IMR-90 (cell line): Measurements from ENCODE around the gene FN1. TPM values are rescaled to one million over a fixed set of nuclear protein-coding genes. Genes with fewer than 3 reads are reported as not detected.

Source experiments
- ATAC-seq: fragments of 200-7000 bp; cut with Tn5 transposase; 2 replicates; pipeline ENCODE4 v1.9.1; 2020; ENCODE audit warnings: low read depth, mild to moderate bottlenecking, moderate library complexity
- BruUV-seq: library from RNA; stranded (reverse); fragments of 400-500 nt; replicated peaks from 2 replicates; lab custom pipeline; 2021; lab: Mats Ljungman, UMichigan
- CTCF ChIA-PET: fragments of 300-600 bp; formaldehyde crosslinking; extraction: SDS; loops from one replicate; lab custom pipeline; 2021; ENCODE audit warnings: antibody characterized with exemption; lab: Yijun Ruan, JAX
- POLR2A ChIA-PET: fragments of 300-600 bp; sonication (Branson Sonifier 250); formaldehyde crosslinking; loops from one replicate; lab custom pipeline; 2022; ENCODE audit warnings: antibody characterized with exemption; ENCODE audit not compliant: unreplicated experiment; lab: Charles Lee
- DNase-seq: peaks from one replicate; pipeline ENCODE4 v3.0.0; 2013
- H2AFZ ChIP-seq: replicated peaks from 2 replicates; pipeline ENCODE3; 2013; ENCODE audit warnings: low read length, mild to moderate bottlenecking; ENCODE audit not compliant: poor library complexity
- H2AK5ac ChIP-seq: 2 replicates; pipeline ENCODE4 v1.6.1; 2013; ENCODE audit warnings: low read depth, low read length, inconsistent platforms
- H2AK9ac ChIP-seq: replicated peaks from 2 replicates; pipeline ENCODE3; 2013; ENCODE audit warnings: mild to moderate bottlenecking, low read depth, low read length, moderate library complexity; ENCODE audit not compliant: poor library complexity
- H2BK120ac ChIP-seq: 2 replicates; pipeline ENCODE4 v1.6.1; 2013; ENCODE audit warnings: low read depth, low read length, inconsistent platforms
- H2BK15ac ChIP-seq: 3 replicates; pipeline ENCODE4 v1.6.1; 2013; ENCODE audit warnings: low read depth, low read length, inconsistent platforms
- H2BK20ac ChIP-seq: 2 replicates; pipeline ENCODE4 v1.6.1; 2013; ENCODE audit warnings: low read depth, mild to moderate bottlenecking, inconsistent platforms, low read length, moderate library complexity
- H2BK5ac ChIP-seq: 2 replicates; pipeline ENCODE4 v1.6.1; 2013; ENCODE audit warnings: mild to moderate bottlenecking, low read depth, low read length, inconsistent platforms; ENCODE audit not compliant: poor library complexity, severe bottlenecking
- H3K14ac ChIP-seq: replicated peaks from 2 replicates; pipeline ENCODE4 v1.6.1; 2013; ENCODE audit warnings: low read depth, low read length, inconsistent platforms
- H3K18ac ChIP-seq: 2 replicates; pipeline ENCODE4 v1.6.1; 2013; ENCODE audit warnings: low read depth, low read length, control low read depth
- H3K23ac ChIP-seq: 2 replicates; pipeline ENCODE4 v1.6.1; 2013; ENCODE audit warnings: low read depth, low read length, inconsistent platforms
- H3K27ac ChIP-seq: 2 replicates; pipeline ENCODE4 v1.5.1; 2013; ENCODE audit warnings: mild to moderate bottlenecking, control low read depth, low read length; ENCODE audit not compliant: insufficient read depth
- H3K27me3 ChIP-seq: 2 replicates; pipeline ENCODE4 v1.6.1; 2013; ENCODE audit warnings: low read length; ENCODE audit not compliant: control insufficient read depth, insufficient read depth
- H3K36me3 ChIP-seq: 2 replicates; pipeline ENCODE4 v1.6.1; 2013; ENCODE audit warnings: low read length, mixed read lengths; ENCODE audit not compliant: control insufficient read depth, insufficient read depth
- H3K4ac ChIP-seq: 2 replicates; pipeline ENCODE4 v1.6.1; 2013; ENCODE audit warnings: low read depth, low read length, inconsistent platforms
- H3K4me1 ChIP-seq: 2 replicates; pipeline ENCODE4 v1.6.1; 2013; ENCODE audit warnings: low read length, mixed read lengths; ENCODE audit not compliant: control insufficient read depth, insufficient read depth
- H3K4me2 ChIP-seq: 2 replicates; pipeline ENCODE4 v1.6.1; 2013; ENCODE audit warnings: low read depth, mild to moderate bottlenecking, control low read depth, low read length, moderate library complexity
- H3K4me3 ChIP-seq: 2 replicates; pipeline ENCODE4 v1.5.1; 2013; ENCODE audit warnings: low read depth, mild to moderate bottlenecking, control low read depth, low read length, moderate library complexity; ENCODE audit not compliant: insufficient read depth
- H3K56ac ChIP-seq: 2 replicates; pipeline ENCODE4 v1.6.1; 2013; ENCODE audit warnings: low read length, inconsistent platforms; ENCODE audit not compliant: insufficient read depth; ENCODE audit errors: extremely low read depth
- H3K79me1 ChIP-seq, 2 experiments: 2 replicates each; pipeline ENCODE4 v1.6.1; 2013; ENCODE audit warnings: low read length in 2 of 2, inconsistent platforms in 1 of 2, low read depth in 1 of 2
- H3K9ac ChIP-seq: 2 replicates; pipeline ENCODE4 v1.6.1; 2013; ENCODE audit warnings: low read depth, low read length, control low read depth
- H3K9me1 ChIP-seq: 2 replicates; pipeline ENCODE4 v1.6.1; 2013; ENCODE audit warnings: low read length, inconsistent platforms; ENCODE audit not compliant: insufficient read depth
- H3K9me3 ChIP-seq: 2 replicates; pipeline ENCODE4 v1.6.1; 2013; ENCODE audit warnings: low read length; ENCODE audit not compliant: control insufficient read depth, insufficient read depth
- H4K20me1 ChIP-seq: 2 replicates; pipeline ENCODE4 v1.6.1; 2013; ENCODE audit warnings: low read length, inconsistent platforms; ENCODE audit not compliant: insufficient read depth
- H4K5ac ChIP-seq: 2 replicates; pipeline ENCODE4 v1.6.1; 2013; ENCODE audit warnings: mild to moderate bottlenecking, low read depth, low read length, control low read depth
- H4K8ac ChIP-seq, 2 experiments: 2 replicates each; pipeline ENCODE4 v1.6.1; 2013; ENCODE audit warnings: low read depth in 2 of 2, low read length in 2 of 2, control low read depth in 1 of 2, inconsistent platforms in 1 of 2
- H4K91ac ChIP-seq: 2 replicates; pipeline ENCODE4 v1.6.1; 2013; ENCODE audit warnings: low read depth, low read length, inconsistent platforms; ENCODE audit not compliant: insufficient read depth
- BHLHE40 ChIP-seq: fragments of 150-350 bp; IDR thresholded peaks from 2 replicates; pipeline ENCODE4 v1.6.1; 2016; ENCODE audit warnings: mild to moderate bottlenecking, low read depth, low read length
- CEBPB ChIP-seq: IDR thresholded peaks from 2 replicates; pipeline ENCODE4 v1.6.1; 2012; ENCODE audit warnings: low read depth, low read length, improper control_type of control experiment
- CHD1 ChIP-seq: IDR thresholded peaks from 2 replicates; pipeline ENCODE4 v1.6.1; 2012; ENCODE audit warnings: low read depth, low read length, improper control_type of control experiment
- FOS ChIP-seq: fragments of 150-350 bp; IDR thresholded peaks from 2 replicates; pipeline ENCODE4 v1.6.1; 2016; ENCODE audit warnings: low read depth, low read length
- MAZ ChIP-seq: IDR thresholded peaks from 2 replicates; pipeline ENCODE4 v1.6.1; 2012; ENCODE audit warnings: low read depth, mild to moderate bottlenecking, low read length, improper control_type of control experiment, moderate library complexity, borderline replicate concordance
- MXI1 ChIP-seq: IDR thresholded peaks from 2 replicates; pipeline ENCODE4 v1.6.1; 2012; ENCODE audit warnings: low read depth, mild to moderate bottlenecking, low read length, moderate library complexity, borderline replicate concordance
- NFE2L2 ChIP-seq: fragments of 150-350 bp; IDR thresholded peaks from 2 replicates; pipeline ENCODE4 v1.6.1; 2016; ENCODE audit warnings: low read depth, mild to moderate bottlenecking, low read length
- RCOR1 ChIP-seq: IDR thresholded peaks from 2 replicates; pipeline ENCODE4 v1.6.1; 2012; ENCODE audit warnings: mild to moderate bottlenecking, low read length, improper control_type of control experiment; ENCODE audit not compliant: insufficient replicate concordance
- RFX5 ChIP-seq: IDR thresholded peaks from 2 replicates; pipeline ENCODE4 v1.8.0; 2012; ENCODE audit warnings: low read depth, mild to moderate bottlenecking, low read length, moderate library complexity
- SMC3 ChIP-seq: fragments of 150-350 bp; IDR thresholded peaks from 2 replicates; pipeline ENCODE4 v1.6.1; 2016; ENCODE audit warnings: low read depth, mild to moderate bottlenecking, antibody characterized with exemption, low read length, moderate library complexity
- USF2 ChIP-seq: fragments of 150-350 bp; IDR thresholded peaks from 2 replicates; pipeline ENCODE4 v1.6.1; 2017; ENCODE audit warnings: mild to moderate bottlenecking, antibody characterized with exemption, low read length, low read depth
- WGBS, 2 experiments: methylation state at CpG; one replicate each; pipeline versions ENCODE4 v1.1.5 to v1.1.7; 2013; ENCODE audit warnings: missing lambda C conversion rate in 2 of 2; ENCODE audit not compliant: insufficient read length in 1 of 2; ENCODE audit errors: extremely low coverage in 2 of 2; 5-methylcytosine and 5-hydroxymethylcytosine counted together
- dilution Hi-C: fragments of 300-500 bp; cut with HindIII; formaldehyde crosslinking; loops from one replicate; pipeline ENCODE4 v1.14.3; 2018; ENCODE audit warnings: low sequenced_read_pairs; ENCODE audit not compliant: unreplicated experiment
- in situ Hi-C: fragments of 300-500 bp; cut with MboI; formaldehyde crosslinking; loops from 3 replicates; pipeline ENCODE4 v1.14.3; 2019; ENCODE audit warnings: low sequenced_read_pairs, inconsistent platforms, mixed read lengths
- intact Hi-C: fragments of 100-400 bp; cut with micrococcal nuclease; formaldehyde crosslinking; loops from 2 replicates; pipeline ENCODE4 v1.10.0; 2022
- polyA plus RNA-seq, 3 experiments: library from polyadenylated mRNA; depleted of rRNA; stranded (reverse); fragments of >200 nt; gene quantifications; 2 replicates each; pipeline ENCODE4 v1.2.3, GENCODE V29; 2012; ENCODE audit warnings: low replicate concordance in 1 of 3
- total RNA-seq: library from RNA; depleted of rRNA; stranded (reverse); fragments of >200 nt; gene quantifications from 2 replicates; pipeline ENCODE4 v1.2.3, GENCODE V29; 2012
- TF ChIP-seq, protein P1 (sequence below): conservative IDR thresholded peaks from 2 replicates; pipeline ENCODE4 v1.5.1; 2012; ENCODE audit warnings: mild to moderate bottlenecking, low read depth, low read length, improper control_type of control experiment
- TF ChIP-seq, protein P2 (sequence below): fragments of 150-350 bp; IDR thresholded peaks from 2 replicates; pipeline ENCODE4 v1.6.1; 2016; ENCODE audit warnings: low read depth, mild to moderate bottlenecking, low read length, moderate library complexity, borderline replicate concordance

The FN1 gene
- total and polyA plus RNA-seq, 2 of the 4 experiments (the other 2 are of a cell fraction): 8,243 to 13,004 TPM

- in situ Hi-C loops (no loop called here), intact Hi-C loops (no loop called here), dilution Hi-C loops (no loop called here)
- H3K4me2 ChIP-seq: no peak overlapping the region
- H3K4me3 ChIP-seq: no peak overlapping the region
- H3K36me3 ChIP-seq: peaks cover 58% of the 10 kb centered on the region
- BruUV-seq: no TSS peak
- peak overlapping the region; percentile 68; the same call in 1 of the 2 replicates for H3K27ac ChIP-seq
- H2AK9ac ChIP-seq: no peak overlapping the region
- peak overlapping the region; percentile 42 for H2BK5ac ChIP-seq
- 0 out of 2 replicates have a peak overlapping the region, but pooled peaks have one; percentile 2 for H3K14ac ChIP-seq
- peaks cover 31 to 58% of the 10 kb centered on the region in 2 experiments for H3K79me1 ChIP-seq
- 0 out of 2 replicates have a peak overlapping the region, but pooled peaks have one; percentile 17 for H3K23ac ChIP-seq
- H3K4ac ChIP-seq: peak overlapping the region; percentile 10; the same call in 1 of the 2 replicates
- peaks cover 8% of the 10 kb centered on the region; the same call in 1 of the 2 replicates for H3K9me1 ChIP-seq
- H2AK5ac ChIP-seq: peak overlapping the region; percentile 8
- peak overlapping the region in 1 of 2 experiments; percentile 34; a peak in 1 of 4 replicates for H4K8ac ChIP-seq
- no peak overlapping the region; the same call in 1 of the 2 replicates for H3K18ac ChIP-seq
- no peak overlapping the region for H4K91ac ChIP-seq
- H4K20me1 ChIP-seq: peaks cover 25% of the 10 kb centered on the region
- H2BK15ac ChIP-seq: 0 out of 3 replicates have a peak overlapping the region, but pooled peaks have one; percentile 3
- H3K27me3 ChIP-seq: no peaks in the 10 kb centered on the region
- ChIA-PET POLR2A (interaction anchor here (0.6 kb wide), 1 partner anchor 942 kb away, joined by 4 read pairs; no protein-coding TSS in a partner anchor), CTCF (interaction anchor here (0.7 to 1.4 kb wide), 3 partner anchors 14 to 521 kb away, joined by 3 to 5 read pairs (median 3); no protein-coding TSS in a partner anchor)
- H4K5ac ChIP-seq: 0 out of 2 replicates have a peak overlapping the region, but pooled peaks have one; percentile 1
- peaks cover 14% of the 10 kb centered on the region for H3K4me1 ChIP-seq
- no peaks in the 10 kb centered on the region for H3K9me3 ChIP-seq
- no peak overlapping the region; the same call in 1 of the 2 replicates for H2BK120ac ChIP-seq
- no peak overlapping the region for H2AFZ ChIP-seq
- no peak overlapping the region for H3K9ac ChIP-seq
- ATAC-seq (peak; percentile 8), DNase-seq (peak; percentile 53)
- no peak overlapping the region for H3K56ac ChIP-seq
- no peak overlapping the region for H2BK20ac ChIP-seq
- 100% methylated on average over 3 of the region's 9 CpGs; no CpG with 5 or more reads in 1 of the 2 experiments for WGBS, 2 experiments
- TF ChIP-seq RFX5: no peak
- TF ChIP-seq BHLHE40: no peak
- TF ChIP-seq SMC3: no peak
- TF ChIP-seq, protein P1, sequence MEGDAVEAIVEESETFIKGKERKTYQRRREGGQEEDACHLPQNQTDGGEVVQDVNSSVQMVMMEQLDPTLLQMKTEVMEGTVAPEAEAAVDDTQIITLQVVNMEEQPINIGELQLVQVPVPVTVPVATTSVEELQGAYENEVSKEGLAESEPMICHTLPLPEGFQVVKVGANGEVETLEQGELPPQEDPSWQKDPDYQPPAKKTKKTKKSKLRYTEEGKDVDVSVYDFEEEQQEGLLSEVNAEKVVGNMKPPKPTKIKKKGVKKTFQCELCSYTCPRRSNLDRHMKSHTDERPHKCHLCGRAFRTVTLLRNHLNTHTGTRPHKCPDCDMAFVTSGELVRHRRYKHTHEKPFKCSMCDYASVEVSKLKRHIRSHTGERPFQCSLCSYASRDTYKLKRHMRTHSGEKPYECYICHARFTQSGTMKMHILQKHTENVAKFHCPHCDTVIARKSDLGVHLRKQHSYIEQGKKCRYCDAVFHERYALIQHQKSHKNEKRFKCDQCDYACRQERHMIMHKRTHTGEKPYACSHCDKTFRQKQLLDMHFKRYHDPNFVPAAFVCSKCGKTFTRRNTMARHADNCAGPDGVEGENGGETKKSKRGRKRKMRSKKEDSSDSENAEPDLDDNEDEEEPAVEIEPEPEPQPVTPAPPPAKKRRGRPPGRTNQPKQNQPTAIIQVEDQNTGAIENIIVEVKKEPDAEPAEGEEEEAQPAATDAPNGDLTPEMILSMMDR: no peak
- TF ChIP-seq, protein P2, sequence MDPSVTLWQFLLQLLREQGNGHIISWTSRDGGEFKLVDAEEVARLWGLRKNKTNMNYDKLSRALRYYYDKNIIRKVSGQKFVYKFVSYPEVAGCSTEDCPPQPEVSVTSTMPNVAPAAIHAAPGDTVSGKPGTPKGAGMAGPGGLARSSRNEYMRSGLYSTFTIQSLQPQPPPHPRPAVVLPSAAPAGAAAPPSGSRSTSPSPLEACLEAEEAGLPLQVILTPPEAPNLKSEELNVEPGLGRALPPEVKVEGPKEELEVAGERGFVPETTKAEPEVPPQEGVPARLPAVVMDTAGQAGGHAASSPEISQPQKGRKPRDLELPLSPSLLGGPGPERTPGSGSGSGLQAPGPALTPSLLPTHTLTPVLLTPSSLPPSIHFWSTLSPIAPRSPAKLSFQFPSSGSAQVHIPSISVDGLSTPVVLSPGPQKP: no peak
- no peak for TF ChIP-seq USF2
- TF ChIP-seq MXI1: no peak
- no peak for TF ChIP-seq RCOR1
- no peak for TF ChIP-seq CHD1
- TF ChIP-seq MAZ: no peak
- TF ChIP-seq NFE2L2: no peak
- no peak for TF ChIP-seq FOS
- no peak for TF ChIP-seq CEBPB
Observed at GRCh38 chr2:215397632-215398341, 38.1 kb downstream of the FN1 start.
